ENCODE data around the gene ARHGAP44. TPM values are rescaled to one million over a fixed set of nuclear protein-coding genes. Genes with fewer than 3 reads are reported as not detected.
A peak's percentile ranks its signal among the peaks of the same experiment; 100 is the strongest.

The ARHGAP44 gene
- total and polyA plus RNA-seq, 2 of the 13 experiments (the other 11 are each of a cell fraction or from before 2014, with no cell fraction given) = 0.79 to 3.1 TPM

DNA sequence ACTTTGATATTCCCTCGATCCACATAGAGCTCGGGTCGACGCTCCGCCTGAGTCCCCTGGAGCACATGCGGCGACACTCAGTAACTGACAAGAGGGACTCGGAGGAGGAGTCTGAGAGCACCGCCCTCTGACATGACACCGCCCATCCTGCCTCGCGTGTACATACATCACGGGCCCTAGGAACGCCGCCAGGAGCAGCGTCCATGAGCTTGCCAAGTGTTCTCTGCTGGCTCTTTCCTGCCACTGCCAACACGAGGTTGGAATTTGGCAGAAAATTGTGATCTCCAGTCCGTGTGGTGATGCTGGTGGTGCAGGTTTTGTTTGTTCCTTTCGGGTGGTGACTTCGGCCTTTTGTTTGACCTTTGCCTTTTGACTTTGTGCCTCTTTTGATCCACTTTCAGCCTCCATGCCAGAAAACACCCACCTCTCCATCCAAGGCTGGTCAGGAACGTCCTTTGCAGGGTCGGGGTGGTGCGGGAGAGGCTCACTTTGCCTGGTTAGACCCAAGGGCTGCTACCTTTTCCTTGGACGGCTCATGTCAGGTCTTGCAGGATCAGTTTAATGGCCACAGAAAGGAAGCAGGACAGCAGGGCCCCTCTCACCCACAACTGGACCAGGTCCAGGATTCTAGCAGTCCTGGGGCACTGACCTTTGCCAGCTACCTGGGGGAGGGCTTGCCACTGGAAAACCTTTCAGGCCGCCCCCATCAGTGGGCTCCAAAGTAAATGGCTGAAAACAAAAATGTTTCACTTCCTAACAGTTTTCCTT is 200.9 kb downstream of the ARHGAP44 start (continued):
- TF ChIP-seq ZNF101 (CRISPR knock-in tag; IDR thresholded peaks at IDR 0.05; ENCODE audit: borderline replicate concordance, low read depth) (no peak), ZNF629 (CRISPR knock-in tag; conservative IDR thresholded peaks at IDR 0.05) (no peak), PHF21A (CRISPR knock-in tag; IDR thresholded peaks at IDR 0.05) (no peak), POLR2A (IDR thresholded peaks at IDR 0.05; ENCODE audit: insufficient read depth in 1 of 2, low read depth in 2 of 2, low read length in 2 of 2) (0 out of 4 replicates have a peak, but pooled peaks of 1 of the 2 experiments have one; percentile 6), ZHX2 (IDR thresholded peaks at IDR 0.05; ENCODE audit: low read depth) (no peak), ZHX2 (CRISPR knock-in tag; IDR thresholded peaks at IDR 0.05; ENCODE audit: borderline replicate concordance) (no peak)

DNA sequence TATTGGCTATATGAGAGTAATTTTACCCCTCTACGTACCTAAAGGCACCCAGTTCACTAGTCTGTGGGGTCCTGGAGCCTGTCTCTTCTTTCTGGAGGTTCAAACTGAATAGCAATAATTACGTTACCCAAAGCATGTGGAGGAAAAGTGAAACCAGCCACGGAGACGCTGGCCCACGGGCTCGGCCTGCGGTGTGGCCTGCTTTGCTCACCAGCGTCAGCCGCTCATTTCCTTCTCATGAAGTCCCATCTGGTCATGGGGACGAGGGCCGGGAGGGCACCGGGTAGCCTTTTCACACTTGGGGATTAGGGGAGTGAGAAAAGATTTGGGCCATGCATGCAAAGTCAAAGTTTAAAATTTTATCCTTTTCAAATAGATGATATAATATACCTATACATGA is 201.6 kb downstream of the ARHGAP44 start:
- ChIA-PET POLR2A (no interaction called here), CTCF (ENCODE audit: low intra/inter-chr PET ratio, low total read pairs) (no interaction called here)
- Histone ChIP-seq H3K79me2 (ENCODE audit: insufficient read depth, low read length) (no peaks in the 10 kb centered on the region), H3K9me3 (ENCODE audit: low read length) (no peaks in the 10 kb centered on the region), H3K4me2 (ENCODE audit: low read depth, low read length) (no peak overlapping the region), H3K36me3 (replicated peaks in 1 of 2; ENCODE audit: control insufficient read depth in 1 of 2, insufficient read depth in 2 of 2, low read length in 2 of 2) (peaks cover 10 to 42% of the 10 kb centered on the region in 2 experiments; a peak in 4 of 5 replicates), H3K27ac (ENCODE audit: extremely low read length, insufficient read depth, low read length) (no peak overlapping the region), H3K27me3 (ENCODE audit: control insufficient read depth in 1 of 2, insufficient read depth in 2 of 2, low read length in 2 of 2) (no peaks in the 10 kb centered on the region), H4K20me1 (ENCODE audit: insufficient read depth, low read length) (no peaks in the 10 kb centered on the region), H3K9ac (ENCODE audit: insufficient read depth, low read depth, low read length) (no peak overlapping the region), H3K4me1 (ENCODE audit: insufficient read depth, low read length) (peaks cover 13% of the 10 kb centered on the region), H2AFZ (ENCODE audit: low read length) (no peak overlapping the region), H3K4me3 (replicated peaks in 1 of 3; ENCODE audit: insufficient read depth in 1 of 3, low read depth in 2 of 3, low read length in 3 of 3) (no peak overlapping the region)
- WGBS (ENCODE audit: low lambda C conversion rate) = 94% methylated on average over 12 of the region's 12 CpGs
- FAIRE-seq = no peak
- TF ChIP-seq KAT2B (IDR thresholded peaks at IDR 0.05; ENCODE audit: borderline replicate concordance, low read depth, low read length) (no peak), TSC22D2 (CRISPR knock-in tag; IDR thresholded peaks at IDR 0.05; ENCODE audit: borderline replicate concordance) (no peak), TRIM22 (IDR thresholded peaks at IDR 0.05) (no peak)
- no TSS peak for BruUV-seq (replicated peaks)
- ATAC-seq = no peak
- in situ Hi-C loops (cut with HindIII; ENCODE audit: extremely low pct_ligation_motif_present, low pct_unique_long_range_greater_than_20kb) (no loop called here), intact Hi-C loops (cut with micrococcal nuclease; ENCODE audit: unreplicated experiment) (no loop called here)
- no peak for DNase-seq (ENCODE audit: low spot score)

Data from HepG2 (cell line).